ENCODE measurements around the gene LIN37. TPM values are rescaled to one million over a fixed set of nuclear protein-coding genes. Genes with fewer than 3 reads are reported as not detected.

LIN37 gene
- total RNA-seq, 2 donors from 2014 or later, result 8.9 to 13.6 TPM

DNA sequence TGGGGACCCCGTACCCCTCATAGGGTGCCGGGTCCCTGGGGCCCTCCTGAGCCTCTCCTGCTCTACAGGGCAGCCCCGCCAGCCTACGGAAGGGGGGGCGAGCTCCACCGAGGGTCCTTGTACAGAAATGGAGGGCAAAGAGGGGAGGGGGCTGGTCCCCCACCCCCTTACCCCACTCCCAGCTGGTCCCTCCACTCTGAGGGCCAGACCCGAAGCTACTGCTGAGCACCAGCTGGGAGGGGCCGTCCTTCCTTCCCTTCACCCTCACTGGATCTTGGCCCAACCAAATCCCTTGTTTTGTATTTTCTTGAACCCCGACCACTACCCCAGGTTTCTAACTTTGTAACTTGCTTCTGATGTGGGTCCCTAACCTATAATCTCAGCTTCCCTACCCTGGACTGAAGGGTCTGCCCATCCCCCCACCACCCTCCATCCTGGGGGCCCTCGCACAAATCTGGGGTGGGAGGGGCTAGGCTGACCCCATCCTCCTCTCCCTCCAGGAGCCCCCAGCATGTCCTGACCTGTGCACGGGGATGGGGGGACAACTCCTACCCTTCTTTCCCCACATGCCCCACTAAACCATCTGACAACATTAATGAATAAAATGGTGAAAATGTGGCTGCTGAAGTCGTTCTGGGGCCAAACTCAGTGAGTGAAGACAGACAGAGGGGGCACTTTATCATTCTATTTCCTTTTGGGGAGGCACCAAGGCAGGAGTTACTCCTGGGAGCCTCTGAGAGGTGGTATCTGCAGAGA, 40.0 kb downstream of the LIN37 start:
- Histone ChIP-seq H3K4me3 (no peak overlapping the region), H3K36me3 (no peaks in the 10 kb centered on the region), H3K9me3 (no peaks in the 10 kb centered on the region), H3K4me1 (no peaks in the 10 kb centered on the region), H3K27ac (no peak overlapping the region), H3K27me3 (no peaks in the 10 kb centered on the region)
- no peak for DNase-seq (ENCODE audit: low spot score)
- no peak for TF ChIP-seq CTCF (IDR thresholded peaks at IDR 0.05)

DNA sequence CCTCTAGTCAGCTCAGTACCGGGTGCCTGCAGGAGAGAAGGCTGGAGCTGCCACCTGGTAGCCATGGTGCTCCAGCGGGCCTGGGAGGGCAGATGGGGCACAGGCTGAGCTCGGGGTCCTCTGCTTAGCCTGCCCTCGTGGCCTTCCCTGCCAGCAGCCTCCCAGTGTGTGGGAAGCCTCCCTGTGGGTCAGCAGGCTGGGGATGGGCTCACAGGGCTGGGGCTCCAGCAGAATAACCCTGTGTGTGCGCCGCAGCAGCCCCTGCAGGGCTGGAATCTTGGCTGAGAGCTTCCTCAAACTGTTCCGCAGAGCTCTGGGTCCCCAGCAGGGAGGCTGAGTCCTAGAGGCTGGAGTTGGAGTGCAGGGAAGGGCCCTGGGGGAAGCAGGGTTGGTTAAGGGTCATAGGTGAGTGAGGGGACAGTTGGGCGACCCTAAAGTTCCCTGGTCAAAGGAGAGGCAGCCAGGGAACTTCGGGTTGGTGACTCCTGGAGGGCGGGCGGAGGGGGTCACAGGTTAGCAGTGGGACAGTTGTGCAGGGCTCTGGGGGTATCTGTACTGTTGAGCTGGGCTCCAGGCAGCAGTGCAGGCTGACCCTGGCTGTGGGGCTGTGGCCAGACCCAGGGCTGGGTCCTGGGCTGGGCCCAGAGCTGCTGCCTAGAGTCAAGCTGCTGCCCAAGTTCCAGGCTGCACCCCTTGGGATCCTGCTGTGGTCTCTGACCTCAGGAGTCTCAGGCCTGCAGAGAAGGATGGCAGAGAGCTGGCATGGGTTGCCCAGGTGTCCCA, 41.0 kb downstream of the LIN37 start:
- no peak for TF ChIP-seq CTCF (IDR thresholded peaks at IDR 0.05)
- no peak for DNase-seq (ENCODE audit: low spot score)
- Histone ChIP-seq H3K27me3 (no peaks in the 10 kb centered on the region), H3K4me3 (no peak overlapping the region), H3K27ac (no peak overlapping the region), H3K4me1 (no peaks in the 10 kb centered on the region), H3K9me3 (no peaks in the 10 kb centered on the region), H3K36me3 (no peaks in the 10 kb centered on the region)

GRCh38 chr19:35789978-35790944, 41.9 kb downstream of the LIN37 start:
- Histone ChIP-seq H3K4me3 (no peak overlapping the region), H3K4me1 (no peaks in the 10 kb centered on the region), H3K27me3 (no peaks in the 10 kb centered on the region), H3K27ac (no peak overlapping the region), H3K36me3 (no peaks in the 10 kb centered on the region), H3K9me3 (no peaks in the 10 kb centered on the region)
- no peak for TF ChIP-seq CTCF (IDR thresholded peaks at IDR 0.05)
- no peak for DNase-seq (ENCODE audit: low spot score)

DNA sequence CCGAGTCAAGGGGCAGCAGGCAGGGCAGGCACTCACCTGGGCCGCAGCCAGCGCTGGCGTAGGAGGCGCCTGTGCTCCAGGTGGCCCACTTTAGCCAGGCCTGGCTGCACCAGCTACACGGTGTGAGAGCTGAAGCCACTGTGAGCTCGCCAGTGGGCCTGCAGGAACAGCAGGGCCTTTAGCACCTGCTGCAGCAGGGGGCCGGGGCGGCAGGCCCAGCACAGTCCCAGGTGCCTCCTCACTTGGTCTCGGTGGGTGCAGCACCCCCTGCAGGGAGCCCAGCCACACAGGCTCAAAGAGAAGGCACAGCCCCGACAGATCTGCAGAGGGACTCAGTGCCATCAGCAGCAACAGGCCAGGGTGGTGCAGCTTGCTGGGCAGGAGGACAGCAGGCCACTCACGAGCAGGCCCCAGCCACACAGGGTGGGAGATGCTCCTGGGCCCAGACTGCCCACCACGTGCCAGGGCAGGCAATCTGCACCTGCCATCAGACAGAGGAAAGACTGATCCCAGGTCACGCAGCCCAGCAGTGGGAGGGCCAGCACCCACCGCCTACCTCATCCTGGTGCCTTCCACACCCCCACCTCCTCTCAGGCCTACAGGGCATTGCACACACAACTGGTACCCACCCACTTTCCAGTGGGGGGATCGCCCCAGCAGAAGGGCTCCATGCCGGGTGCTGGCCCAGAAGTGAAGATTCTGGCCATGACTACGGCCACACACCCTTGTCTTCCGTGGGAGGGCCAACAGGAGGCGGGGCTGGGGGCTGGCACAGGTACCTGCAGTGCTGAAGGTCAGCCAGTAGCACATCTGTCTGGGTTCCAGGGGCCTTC, 42.8 kb downstream of the LIN37 start:
- H3K4me1 ChIP-seq, result no peaks in the 10 kb centered on the region
- H3K27ac ChIP-seq, result no peak overlapping the region
- H3K9me3 ChIP-seq, result no peaks in the 10 kb centered on the region
- DNase-seq (ENCODE audit: low spot score), result no peak
- no peaks in the 10 kb centered on the region for H3K36me3 ChIP-seq
- no peak overlapping the region for H3K4me3 ChIP-seq
- TF ChIP-seq CTCF (IDR thresholded peaks at IDR 0.05), result no peak
- no peaks in the 10 kb centered on the region for H3K27me3 ChIP-seq

DNA sequence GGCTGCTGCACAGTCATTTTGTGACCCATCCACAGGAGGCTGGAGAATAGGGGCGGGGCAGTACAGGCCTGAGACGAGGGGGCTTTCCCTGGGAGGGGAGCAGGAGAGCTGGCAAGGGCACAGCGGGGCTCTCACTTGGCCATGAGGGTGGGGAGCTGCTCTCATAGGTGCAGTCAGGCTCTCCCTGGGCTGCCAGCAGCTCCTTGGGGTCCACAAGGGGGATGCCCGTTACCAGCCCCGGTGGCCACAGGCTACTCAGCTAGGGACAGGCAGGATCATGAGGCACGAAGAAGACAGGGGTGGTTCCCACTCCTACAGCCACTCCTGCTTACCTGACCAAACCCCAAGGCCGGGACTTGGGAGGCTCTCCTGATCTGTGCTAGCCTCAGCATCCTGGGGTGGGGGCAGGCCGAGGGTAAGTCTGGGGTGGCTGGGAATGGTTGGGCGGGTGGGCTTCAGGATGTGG, 43.5 kb downstream of the LIN37 start:
- Histone ChIP-seq H3K27ac (no peak overlapping the region), H3K4me3 (no peak overlapping the region), H3K27me3 (no peaks in the 10 kb centered on the region), H3K9me3 (no peaks in the 10 kb centered on the region), H3K36me3 (no peaks in the 10 kb centered on the region), H3K4me1 (no peaks in the 10 kb centered on the region)
- no peak for DNase-seq (ENCODE audit: low spot score)
- no peak for TF ChIP-seq CTCF (IDR thresholded peaks at IDR 0.05)

Data from right atrium auricular region (tissue), 2 donors.